Fibroblast of skin of back (primary cell): ENCODE data around the gene GPHB5.
"Not testable (repeated sequence)": the region's sequence is repeated elsewhere in the genome, so short reads cannot be mapped to it uniquely, and the experiment has no call there.

Experiments
- DNase-seq: peaks from one replicate; pipeline ENCODE4 v3.0.0-alpha.2; 2013

Gene GPHB5

GRCh38 chr14:63295231-63295685, 23.5 kb downstream of the GPHB5 start:
- DNase-seq = no peak

GRCh38 chr14:63292805-63293204, 25.9 kb downstream of the GPHB5 start:
- no peak for DNase-seq

- no peak for DNase-seq
These were observed 27.8 kb downstream of the GPHB5 start for GRCh38 chr14:63290741-63291430.

- no peak for DNase-seq
These were observed 29.9 kb downstream of the GPHB5 start for GRCh38 chr14:63288853-63289252.

DNA sequence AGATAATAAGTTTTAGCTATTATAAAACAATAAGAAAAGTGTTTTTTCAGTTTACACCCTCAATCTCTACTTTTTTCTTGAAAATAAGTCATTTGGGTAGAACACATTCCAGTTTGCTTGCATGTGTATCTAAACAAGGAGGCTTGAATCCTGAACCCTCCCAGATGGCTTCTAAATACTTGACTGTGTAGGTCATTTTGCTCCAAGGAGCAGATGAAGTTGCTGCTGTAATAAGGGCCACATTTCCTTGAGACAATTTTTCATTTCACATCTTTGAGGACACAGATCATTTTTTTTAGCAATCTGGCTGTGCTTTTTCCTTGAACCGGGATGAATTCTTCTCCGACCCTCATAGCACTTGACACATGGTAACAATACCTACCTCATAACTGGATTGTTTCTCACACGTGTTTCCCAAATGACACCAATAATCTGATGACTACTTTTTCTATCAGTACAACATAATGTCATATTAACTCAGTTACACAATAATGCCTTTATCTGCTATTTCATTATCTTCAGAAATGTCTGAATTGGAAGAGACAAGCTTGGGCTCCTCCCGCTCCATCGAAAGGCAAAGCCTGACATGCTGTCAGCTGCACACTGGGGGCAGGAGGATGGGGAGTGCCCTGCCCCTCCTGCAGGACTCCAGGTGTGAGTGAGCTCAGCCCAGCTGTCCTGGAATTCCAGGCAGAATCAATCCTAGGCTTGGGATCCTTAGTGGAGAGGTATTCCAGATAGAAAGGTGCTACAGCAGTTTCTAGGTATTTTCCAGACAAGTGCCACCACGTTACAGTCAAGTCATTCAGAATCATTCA, 30.9 kb downstream of the GPHB5 start:
- peak; percentile 42 for DNase-seq

- no peak for DNase-seq
These were observed 32.7 kb downstream of the GPHB5 start for GRCh38 chr14:63286071-63286470.

GRCh38 chr14:63283884-63284248, 34.9 kb downstream of the GPHB5 start:
- no peak for DNase-seq

DNA sequence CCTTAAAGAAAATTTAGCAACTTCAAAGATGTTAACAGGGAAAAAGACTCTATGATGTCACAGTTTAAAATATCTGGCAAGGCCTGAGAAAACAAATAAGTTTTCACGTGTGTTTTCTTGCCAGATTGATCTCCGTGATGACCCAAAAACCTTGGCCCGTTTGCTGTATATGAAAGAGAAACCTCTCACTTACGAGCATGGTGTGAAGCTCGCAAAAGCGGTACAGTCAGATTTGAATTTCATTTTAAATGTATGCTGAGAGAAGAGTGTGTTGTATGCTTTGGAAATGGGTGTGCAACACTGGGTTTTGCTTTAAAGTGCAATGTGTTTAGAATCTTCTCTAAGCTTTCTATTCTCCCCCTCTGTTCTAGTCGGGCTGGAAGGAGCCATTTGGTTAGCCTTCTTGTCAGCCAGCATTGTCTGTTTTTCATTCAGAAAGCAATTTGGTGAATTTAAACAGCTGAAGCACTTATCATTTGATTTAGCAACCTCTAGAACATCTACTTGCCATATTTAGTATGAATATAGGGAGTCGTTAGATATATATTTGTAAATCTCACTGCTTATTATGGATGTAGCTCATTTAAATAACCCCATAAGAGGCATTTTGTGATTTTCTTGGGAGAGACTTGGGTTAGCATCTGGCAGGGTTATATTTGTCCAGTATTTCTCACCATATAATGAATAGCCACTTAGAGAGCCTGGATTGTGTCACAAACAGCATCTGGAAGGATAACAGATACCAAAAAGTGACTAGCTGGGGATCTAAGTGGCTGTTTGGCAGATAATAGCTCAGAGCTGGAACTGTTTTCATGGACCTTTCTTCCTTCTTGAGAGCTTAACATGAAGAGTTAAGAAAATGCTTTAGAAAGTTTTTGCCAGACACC, 35.5 kb downstream of the GPHB5 start:
- DNase-seq = no peak

DNA sequence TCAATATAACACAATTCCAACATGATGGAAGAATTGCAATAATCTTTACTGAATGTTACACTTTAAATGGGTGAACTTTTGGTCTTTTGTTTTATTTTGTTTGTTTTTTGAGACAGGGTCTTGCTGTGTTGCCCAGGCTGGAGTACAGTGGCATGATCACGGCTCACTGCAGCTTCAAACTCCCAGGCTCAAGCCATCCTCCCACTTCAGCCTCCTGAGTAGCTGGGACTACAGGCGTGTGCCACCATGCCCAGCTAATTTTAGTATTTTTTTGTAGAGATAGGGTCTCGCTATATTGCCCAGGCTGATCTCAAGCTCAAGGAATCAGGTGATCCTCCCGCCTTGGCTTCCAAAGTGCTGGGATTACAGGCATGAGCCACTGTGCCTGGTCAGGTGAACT, 38.8 kb downstream of the GPHB5 start:
- DNase-seq = not testable (repeated sequence)

DNA sequence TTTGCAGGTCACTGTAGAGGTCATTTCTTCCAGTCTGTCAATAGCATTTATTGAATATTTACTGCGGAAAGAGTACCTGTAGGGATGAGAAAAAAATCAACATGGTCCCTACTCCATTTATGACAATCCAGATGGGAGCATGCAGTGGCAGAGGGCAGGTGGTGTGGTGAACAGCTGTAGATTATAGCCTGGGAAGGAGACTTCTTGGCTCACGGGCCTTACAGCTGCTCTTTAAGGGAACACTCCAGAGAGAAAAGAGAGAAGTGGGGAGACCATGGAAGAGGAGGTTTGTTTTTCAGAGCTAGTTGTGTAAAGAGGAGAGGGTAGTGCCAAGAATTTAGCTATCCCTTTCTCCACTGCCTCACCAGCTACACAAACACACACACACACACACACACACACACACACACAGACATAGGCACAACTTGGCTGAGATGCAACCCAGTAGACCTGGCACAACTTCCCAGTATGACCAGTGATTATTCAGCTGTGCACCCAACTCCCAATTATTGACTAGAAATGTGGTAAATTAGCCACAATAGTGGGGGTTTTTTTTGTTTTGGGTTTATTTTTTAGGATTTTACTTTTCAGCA, 41.0 kb downstream of the GPHB5 start:
- no peak for DNase-seq

DNA sequence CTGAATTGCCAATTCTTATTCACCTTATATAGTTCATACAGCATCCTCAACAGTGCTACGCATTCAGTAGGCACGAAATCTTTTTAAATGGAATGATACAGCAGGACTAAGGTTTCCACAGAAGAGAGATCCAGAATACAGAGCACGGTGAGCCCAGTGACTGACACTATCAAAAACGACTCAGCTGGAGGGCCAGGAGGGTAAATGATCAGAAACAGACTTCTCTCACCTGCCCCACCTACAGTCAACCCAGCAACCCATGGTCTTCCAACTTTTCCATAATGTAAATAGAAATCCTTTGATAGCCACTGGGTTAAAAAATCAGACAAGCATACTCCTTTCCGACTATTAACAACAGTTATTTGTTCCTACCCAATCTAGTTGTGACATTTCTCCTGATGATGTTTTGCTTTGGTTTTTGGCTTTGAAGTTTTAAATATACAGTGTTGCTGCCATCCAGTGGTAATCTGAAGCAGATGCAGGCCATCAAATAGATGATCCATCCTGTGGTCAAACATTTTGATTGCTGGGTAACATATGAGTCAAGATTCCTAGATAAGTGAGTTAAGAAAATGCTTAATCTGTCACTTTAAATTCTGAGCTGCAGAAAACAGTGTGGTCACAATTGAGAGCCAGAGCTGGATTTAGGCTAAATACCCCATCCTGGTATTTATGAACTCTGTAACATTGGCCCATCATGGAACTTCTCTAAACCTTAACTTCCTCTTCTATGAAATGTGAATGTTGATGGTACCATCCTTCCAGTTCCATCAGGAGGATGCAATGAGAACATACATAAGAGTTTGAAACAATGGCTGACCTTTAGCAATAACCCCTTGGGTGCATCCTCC, 42.0 kb downstream of the GPHB5 start:
- peak; percentile 72 for DNase-seq

GRCh38 chr14:63276016-63276415, 42.7 kb downstream of the GPHB5 start:
- no peak for DNase-seq

- DNase-seq = no peak
These were observed 43.1 kb downstream of the GPHB5 start for GRCh38 chr14:63275611-63276010.

DNA sequence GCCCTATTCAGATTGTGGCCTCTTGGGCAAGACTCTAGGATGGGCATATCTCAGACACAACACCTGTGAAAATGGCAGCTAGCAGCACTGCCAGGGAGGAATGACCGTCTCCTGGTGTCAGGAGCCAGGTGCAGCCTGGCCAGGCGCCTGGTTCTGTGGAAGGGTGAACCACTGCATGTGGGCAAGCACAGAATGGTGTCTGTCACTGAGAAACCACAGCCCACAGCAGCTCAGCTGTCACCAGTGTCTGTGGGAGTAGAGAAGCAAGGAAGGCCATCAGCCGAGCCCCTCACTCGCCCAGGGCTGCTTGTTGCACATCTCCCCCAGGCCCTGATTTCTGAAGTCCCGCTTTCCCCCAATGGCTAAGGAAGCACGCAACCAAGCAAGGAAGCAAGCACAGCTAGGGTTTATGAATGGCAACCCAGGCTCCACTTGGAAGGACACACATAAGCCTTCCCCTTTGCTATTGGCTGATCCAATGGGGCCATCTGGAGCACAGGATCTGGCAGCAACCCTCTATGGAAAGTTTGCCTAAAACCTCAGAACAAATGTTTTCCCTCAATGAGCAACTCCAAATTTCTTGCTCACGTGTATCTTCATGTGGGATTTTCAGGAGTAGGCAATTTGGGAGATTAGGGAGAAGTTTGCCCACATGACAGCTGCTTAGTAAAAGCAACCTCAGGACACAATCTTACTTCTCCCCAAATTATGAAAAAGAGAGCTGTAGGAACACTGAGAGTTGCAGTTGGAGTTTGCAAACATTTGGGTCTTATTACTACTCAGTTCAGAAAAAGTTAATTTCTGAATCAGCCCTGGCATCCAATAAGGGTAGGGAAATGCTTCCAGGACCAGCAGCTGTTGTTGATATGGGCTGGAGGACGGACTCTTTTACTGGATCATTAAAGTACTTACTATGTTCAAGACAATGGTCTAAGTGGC, 44.7 kb downstream of the GPHB5 start:
- no peak for DNase-seq

DNA sequence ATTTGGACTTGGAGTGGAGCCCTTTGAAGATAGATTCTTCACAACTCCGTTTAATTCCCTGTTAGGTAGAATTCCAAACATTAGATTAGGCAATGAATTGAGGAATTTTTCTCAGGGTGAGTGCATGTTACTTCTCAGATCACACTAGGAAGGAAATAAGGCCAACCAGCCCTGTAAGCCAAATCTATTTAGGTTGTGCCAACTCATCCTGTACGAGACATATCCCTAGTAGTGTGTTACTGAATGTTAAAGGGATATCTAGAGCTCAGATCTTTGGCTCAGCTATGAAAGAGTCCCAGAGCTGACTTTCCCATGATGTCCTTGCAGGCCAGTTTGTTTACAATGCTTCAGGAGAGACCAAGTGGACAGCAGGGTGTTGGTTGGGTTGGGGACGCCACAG, 45.6 kb downstream of the GPHB5 start:
- DNase-seq = peak; percentile 15

DNA sequence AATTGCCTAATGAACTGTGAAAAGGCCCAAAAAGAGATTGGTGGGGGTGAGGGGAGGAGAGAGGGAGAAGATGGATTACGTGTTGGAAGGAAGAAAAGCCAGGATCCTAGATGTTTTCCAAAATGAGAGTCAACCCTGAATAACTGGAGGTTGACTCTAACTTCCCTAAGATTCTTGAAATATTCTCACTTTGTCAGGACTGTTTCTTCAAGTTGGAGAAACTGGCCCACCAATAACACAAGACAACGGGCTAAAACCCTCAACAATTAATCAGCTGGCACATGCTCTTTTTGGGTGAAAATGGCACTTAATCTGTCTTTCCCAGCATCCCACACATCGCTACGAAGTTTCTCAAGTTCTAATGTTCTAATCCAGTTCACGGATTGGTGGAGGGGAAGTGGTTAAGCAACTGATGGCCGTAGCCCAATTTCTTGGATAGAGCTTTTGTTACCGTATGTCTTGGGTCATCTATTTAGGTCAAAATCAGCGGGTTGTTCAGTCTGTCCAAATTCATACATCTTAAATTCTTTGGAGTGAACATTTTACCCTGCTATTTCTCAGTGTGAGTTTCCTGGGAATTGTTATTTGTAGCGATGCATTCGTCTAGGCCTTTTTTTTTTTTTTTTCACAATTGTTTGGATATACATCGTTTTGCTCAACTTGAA, 49.0 kb downstream of the GPHB5 start:
- no peak for DNase-seq

DNA sequence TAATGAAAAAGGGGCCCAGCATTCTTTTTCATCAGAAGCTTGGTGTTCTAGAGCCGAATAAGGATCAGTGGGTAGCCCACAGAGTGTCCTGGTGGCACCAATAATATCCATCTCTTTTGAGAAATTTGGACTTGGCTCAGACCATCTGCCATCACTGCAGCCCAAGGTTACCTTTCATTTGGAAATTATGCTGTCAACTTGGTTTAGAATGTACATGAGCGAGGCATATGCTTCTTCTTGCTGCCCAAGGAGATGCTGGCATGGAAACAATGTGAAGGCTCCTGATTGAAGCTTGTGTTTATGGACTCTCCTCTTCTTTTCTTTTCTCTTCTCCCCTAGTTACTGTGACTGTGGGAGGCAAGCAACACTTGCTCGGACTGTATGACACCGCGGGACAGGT, 50.0 kb downstream of the GPHB5 start:
- DNase-seq = no peak

DNA sequence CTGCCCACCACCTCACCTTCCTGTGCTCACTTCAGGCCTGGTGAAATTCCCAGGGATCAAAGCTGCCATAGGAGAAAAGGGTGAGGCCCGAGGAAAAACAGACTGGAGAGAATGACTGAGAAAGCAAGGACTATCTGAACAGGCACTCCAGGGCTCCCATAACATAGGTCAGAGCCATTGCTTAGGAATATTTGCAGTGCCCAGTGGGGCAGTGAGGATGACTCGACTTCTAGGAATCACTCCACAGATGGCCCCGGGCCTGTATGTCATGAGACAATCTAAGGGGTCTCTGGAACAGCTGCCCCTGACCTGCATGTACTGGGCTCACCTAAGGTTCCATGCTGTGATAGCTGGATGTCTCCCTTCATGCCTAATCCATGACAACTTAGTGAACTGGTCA, 51.6 kb downstream of the GPHB5 start:
- DNase-seq = peak; percentile 28

DNA sequence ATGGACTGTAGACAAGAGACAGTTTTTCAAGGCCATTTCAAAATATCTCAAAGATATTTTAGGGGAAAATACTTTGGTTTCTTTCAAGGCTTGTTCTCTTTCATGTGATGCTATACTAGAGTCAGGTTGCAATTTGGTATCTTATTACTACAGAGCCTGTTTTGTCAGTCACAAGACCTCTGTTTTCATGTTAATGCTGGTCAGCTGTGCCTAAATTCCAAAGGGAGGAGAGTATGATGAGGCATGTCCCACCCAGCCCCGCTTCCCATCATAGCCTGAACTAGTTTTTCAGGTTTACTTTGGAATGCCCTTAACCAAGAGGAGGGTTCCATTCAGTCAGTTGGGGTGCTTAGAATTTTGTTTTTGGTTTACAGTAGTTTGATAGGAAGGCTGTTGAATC, 52.6 kb downstream of the GPHB5 start:
- DNase-seq = no peak
